ENCODE data around the gene CD19. TPM values are rescaled to one million over a fixed set of nuclear protein-coding genes. Genes with fewer than 3 reads are reported as not detected.
"Not testable (repeated sequence)": the region's sequence is repeated elsewhere in the genome, so short reads cannot be mapped to it uniquely, and the experiment has no call there.

The CD19 gene
- total RNA-seq, 1 experiment from 2014 or later: not detected

GRCh38 chr16:28925386-28926228, 6.2 kb upstream of the CD19 start:
- peak; percentile 84 for DNase-seq
- H3K27me3 ChIP-seq: no peaks in the 10 kb centered on the region
- no peaks in the 10 kb centered on the region for H3K9me3 ChIP-seq
- peak overlapping the region; percentile 100 for H3K4me3 ChIP-seq
- H3K36me3 ChIP-seq: peaks cover 12% of the 10 kb centered on the region

DNA sequence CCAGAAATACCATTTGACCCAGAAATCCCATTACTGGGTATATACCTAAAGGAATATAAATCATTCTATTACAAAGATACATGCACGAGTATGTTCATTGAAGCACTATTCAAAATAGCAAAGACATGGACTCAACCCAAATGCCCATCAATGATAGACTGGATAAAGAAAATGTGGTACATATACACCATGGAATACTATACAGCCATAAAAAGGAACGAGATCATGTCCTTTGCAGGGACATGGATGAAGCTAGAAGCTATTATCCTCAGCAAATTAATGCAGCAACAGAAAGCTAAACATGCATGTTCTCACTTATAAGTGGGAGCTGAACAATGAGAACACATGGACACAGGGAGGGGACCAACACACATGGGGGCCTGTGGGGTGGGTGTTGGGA, 5.5 kb upstream of the CD19 start:
- Histone ChIP-seq H3K36me3 (peaks cover 12% of the 10 kb centered on the region), H3K4me3 (peak overlapping the region; percentile 100)
- not testable (repeated sequence) for DNase-seq, H3K27me3 ChIP-seq, H3K9me3 ChIP-seq

DNA sequence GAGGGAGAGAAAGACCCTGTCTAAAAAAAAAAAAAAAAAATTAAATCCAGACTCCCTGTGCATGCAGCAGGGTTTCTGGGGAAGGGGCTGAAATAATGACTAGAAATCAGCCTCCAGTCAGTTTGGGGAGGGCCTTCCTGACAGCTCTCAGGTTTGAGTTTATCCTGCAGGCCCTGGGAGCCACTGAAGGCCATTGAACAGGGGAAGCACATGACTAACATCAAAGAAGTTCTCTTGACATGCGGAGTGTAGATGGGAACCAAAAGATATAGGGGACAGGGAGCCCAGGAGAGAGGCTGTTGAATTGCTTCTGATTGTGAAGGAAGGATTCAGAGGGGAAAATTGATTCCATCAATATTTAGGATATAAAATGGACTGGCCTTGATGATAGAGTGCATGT, 4.0 kb upstream of the CD19 start:
- H3K27me3 ChIP-seq: no peaks in the 10 kb centered on the region
- H3K36me3 ChIP-seq: peaks cover 5% of the 10 kb centered on the region
- H3K9me3 ChIP-seq: no peaks in the 10 kb centered on the region
- no peak overlapping the region for H3K4me3 ChIP-seq
- DNase-seq: no peak

DNA sequence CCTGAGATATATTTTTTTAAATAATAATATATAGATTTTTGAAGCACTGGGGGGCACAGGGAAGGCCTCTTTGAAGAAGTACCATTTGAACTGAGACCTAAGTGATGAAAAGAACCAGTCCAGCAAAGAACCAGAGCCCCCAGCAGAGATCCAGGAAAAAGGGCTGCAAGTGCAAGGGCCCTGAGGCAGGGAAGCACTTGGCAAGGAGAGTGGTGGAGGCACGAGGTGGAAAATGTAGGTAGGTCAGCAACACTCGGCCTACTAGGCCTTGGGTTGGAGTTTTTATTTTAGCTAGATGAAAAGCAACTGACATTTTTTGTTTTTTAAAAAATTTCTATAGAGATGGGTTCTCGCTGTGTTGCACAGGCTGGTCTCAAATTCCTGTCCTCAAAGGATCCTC, 1.6 kb upstream of the CD19 start:
- Histone ChIP-seq H3K4me3 (no peak overlapping the region), H3K36me3 (peaks cover 2% of the 10 kb centered on the region; the same call in 1 of the 2 replicates), H3K27me3 (no peaks in the 10 kb centered on the region), H3K9me3 (no peaks in the 10 kb centered on the region)
- DNase-seq: no peak

DNA sequence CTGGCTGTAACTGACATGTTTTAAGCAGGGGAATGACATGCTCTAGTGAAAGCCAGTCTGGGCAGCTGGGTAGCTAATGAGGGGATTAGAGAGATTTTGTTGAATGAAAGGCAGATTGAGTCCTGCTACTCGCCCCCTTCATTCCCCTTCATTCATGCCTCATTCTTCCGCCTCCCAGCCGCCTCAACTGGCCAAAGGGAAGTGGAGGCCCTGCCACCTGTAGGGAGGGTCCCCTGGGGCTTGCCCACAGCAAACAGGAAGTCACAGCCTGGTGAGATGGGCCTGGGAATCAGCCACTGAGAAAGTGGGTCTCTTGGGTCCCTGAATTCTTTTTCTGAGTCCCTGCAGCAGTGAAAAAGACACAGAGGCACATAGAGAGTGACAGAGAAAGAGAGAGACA, 1.1 kb upstream of the CD19 start:
- no peaks in the 10 kb centered on the region for H3K9me3 ChIP-seq
- no peaks in the 10 kb centered on the region for H3K27me3 ChIP-seq
- no peak for DNase-seq
- H3K4me3 ChIP-seq: no peak overlapping the region
- no peaks in the 10 kb centered on the region for H3K36me3 ChIP-seq

DNA sequence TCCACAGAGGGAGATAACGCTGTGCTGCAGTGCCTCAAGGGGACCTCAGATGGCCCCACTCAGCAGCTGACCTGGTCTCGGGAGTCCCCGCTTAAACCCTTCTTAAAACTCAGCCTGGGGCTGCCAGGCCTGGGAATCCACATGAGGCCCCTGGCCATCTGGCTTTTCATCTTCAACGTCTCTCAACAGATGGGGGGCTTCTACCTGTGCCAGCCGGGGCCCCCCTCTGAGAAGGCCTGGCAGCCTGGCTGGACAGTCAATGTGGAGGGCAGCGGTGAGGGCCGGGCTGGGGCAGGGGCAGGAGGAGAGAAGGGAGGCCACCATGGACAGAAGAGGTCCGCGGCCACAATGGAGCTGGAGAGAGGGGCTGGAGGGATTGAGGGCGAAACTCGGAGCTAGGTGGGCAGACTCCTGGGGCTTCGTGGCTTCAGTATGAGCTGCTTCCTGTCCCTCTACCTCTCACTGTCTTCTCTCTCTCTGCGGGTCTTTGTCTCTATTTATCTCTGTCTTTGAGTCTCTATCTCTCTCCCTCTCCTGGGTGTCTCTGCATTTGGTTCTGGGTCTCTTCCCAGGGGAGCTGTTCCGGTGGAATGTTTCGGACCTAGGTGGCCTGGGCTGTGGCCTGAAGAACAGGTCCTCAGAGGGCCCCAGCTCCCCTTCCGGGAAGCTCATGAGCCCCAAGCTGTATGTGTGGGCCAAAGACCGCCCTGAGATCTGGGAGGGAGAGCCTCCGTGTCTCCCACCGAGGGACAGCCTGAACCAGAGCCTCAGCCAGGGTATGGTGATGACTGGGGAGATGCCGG, 769 bp downstream of the CD19 start:
- Histone ChIP-seq H3K27me3 (no peaks in the 10 kb centered on the region), H3K4me3 (no peak overlapping the region), H3K36me3 (no peaks in the 10 kb centered on the region), H3K9me3 (no peaks in the 10 kb centered on the region)
- no peak for DNase-seq

DNA sequence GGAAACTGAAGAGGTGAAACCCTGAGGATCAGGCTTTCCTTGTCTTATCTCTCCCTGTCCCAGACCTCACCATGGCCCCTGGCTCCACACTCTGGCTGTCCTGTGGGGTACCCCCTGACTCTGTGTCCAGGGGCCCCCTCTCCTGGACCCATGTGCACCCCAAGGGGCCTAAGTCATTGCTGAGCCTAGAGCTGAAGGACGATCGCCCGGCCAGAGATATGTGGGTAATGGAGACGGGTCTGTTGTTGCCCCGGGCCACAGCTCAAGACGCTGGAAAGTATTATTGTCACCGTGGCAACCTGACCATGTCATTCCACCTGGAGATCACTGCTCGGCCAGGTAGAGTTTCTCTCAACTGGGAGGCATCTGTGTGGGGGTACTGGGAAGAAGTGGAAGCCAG, 1.4 kb downstream of the CD19 start:
- no peaks in the 10 kb centered on the region for H3K27me3 ChIP-seq
- no peaks in the 10 kb centered on the region for H3K36me3 ChIP-seq
- no peaks in the 10 kb centered on the region for H3K9me3 ChIP-seq
- no peak overlapping the region for H3K4me3 ChIP-seq
- no peak for DNase-seq

GRCh38 chr16:28935346-28935745, 3.6 kb downstream of the CD19 start:
- no peaks in the 10 kb centered on the region for H3K27me3 ChIP-seq
- no peak for DNase-seq
- no peaks in the 10 kb centered on the region for H3K36me3 ChIP-seq
- H3K4me3 ChIP-seq: no peak overlapping the region
- H3K9me3 ChIP-seq: no peaks in the 10 kb centered on the region

DNA sequence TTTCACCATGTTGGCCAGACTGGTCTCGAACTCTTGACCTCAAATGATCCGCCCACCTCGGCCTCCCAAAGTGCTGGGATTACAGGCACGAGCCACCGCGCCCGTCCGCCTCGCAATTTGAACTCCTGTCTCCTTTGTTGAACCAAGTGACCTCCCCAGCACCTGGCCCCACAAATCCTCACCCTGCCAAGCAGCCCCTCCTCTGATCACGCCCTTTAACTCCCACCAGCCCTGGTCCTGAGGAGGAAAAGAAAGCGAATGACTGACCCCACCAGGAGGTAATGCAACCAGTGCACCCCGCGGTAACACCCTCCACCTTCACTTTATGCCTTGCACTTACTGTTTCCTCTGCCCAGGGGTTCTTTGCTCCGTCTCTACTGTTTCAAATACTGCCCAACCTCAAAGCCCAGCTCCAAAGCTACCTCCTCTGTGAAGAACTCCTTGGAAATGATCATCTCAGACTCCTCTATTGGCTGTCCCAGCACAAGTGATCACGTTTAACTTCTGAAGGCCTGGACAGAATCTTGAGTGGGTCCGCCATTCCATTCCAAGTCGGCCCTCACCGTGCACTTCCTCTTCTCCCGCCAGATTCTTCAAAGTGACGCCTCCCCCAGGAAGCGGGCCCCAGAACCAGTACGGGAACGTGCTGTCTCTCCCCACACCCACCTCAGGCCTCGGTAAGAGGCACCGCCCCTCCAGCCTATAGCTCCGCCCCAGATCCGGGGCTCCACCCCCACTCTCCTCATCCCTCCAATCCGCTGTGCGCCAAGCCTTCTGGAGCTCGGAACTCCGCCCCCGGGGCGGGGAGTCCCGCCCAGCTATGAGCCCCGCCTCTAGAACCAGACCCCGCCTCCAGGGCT, 4.4 kb downstream of the CD19 start:
- DNase-seq: peak; percentile 40
- no peaks in the 10 kb centered on the region for H3K9me3 ChIP-seq
- no peaks in the 10 kb centered on the region for H3K27me3 ChIP-seq
- H3K36me3 ChIP-seq: no peaks in the 10 kb centered on the region
- no peak overlapping the region for H3K4me3 ChIP-seq

GRCh38 chr16:28936784-28937155, 5.0 kb downstream of the CD19 start:
- no peak for DNase-seq
- Histone ChIP-seq H3K9me3 (no peaks in the 10 kb centered on the region), H3K36me3 (no peaks in the 10 kb centered on the region), H3K4me3 (no peak overlapping the region), H3K27me3 (no peaks in the 10 kb centered on the region)

- Histone ChIP-seq H3K4me3 (no peak overlapping the region), H3K27me3 (no peaks in the 10 kb centered on the region), H3K9me3 (no peaks in the 10 kb centered on the region), H3K36me3 (no peaks in the 10 kb centered on the region)
- DNase-seq: no peak
Measured at GRCh38 chr16:28937222-28937876, 5.6 kb downstream of the CD19 start.

DNA sequence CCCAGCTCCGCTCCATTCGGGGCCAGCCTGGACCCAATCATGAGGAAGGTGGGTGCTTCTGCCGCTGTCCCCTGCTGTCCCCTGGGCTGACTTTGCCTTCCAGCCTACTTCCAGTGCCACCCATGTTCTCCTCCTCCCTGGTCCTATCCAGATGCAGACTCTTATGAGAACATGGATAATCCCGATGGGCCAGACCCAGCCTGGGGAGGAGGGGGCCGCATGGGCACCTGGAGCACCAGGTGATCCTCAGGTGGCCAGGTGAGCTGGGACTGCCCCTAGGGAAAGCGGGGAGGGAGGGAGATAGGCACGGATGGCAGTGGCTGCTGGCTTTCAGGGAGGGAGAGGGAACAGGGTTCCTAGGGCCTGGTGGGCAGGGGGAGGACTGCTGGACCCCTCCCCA, 7.0 kb downstream of the CD19 start:
- H3K36me3 ChIP-seq: no peaks in the 10 kb centered on the region
- no peaks in the 10 kb centered on the region for H3K9me3 ChIP-seq
- H3K4me3 ChIP-seq: no peak overlapping the region
- no peaks in the 10 kb centered on the region for H3K27me3 ChIP-seq
- no peak for DNase-seq

DNA sequence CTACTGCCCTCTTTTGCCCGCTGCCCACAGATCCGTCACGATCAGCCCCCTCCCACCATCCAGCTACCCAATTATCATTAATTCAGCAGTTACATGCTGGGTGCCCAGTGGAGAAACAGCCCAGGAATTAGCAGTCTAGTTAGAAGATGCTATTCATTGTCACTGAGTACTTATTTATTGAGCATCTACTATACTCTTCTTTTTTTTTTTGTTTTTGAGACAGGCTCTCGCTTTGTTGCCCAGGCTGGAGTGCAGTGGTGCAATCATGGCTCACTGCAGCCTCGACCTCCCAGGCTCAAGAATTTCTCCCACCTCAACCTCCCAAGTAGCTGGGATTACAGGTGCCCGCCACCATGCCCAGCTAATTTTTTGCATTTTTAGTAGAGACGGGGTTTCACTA, 8.1 kb downstream of the CD19 start:
- not testable (repeated sequence) for H3K9me3 ChIP-seq, DNase-seq, H3K36me3 ChIP-seq, H3K4me3 ChIP-seq, H3K27me3 ChIP-seq

- Histone ChIP-seq H3K36me3 (no peaks in the 10 kb centered on the region), H3K4me3 (no peak overlapping the region), H3K27me3 (no peaks in the 10 kb centered on the region), H3K9me3 (no peaks in the 10 kb centered on the region)
- no peak for DNase-seq
Measured at GRCh38 chr16:28943281-28943680, 11.5 kb downstream of the CD19 start.

GRCh38 chr16:28946681-28947080, 14.9 kb downstream of the CD19 start:
- no peak for DNase-seq
- no peaks in the 10 kb centered on the region for H3K36me3 ChIP-seq
- no peaks in the 10 kb centered on the region for H3K27me3 ChIP-seq
- H3K9me3 ChIP-seq: no peaks in the 10 kb centered on the region
- H3K4me3 ChIP-seq: no peak overlapping the region

DNA sequence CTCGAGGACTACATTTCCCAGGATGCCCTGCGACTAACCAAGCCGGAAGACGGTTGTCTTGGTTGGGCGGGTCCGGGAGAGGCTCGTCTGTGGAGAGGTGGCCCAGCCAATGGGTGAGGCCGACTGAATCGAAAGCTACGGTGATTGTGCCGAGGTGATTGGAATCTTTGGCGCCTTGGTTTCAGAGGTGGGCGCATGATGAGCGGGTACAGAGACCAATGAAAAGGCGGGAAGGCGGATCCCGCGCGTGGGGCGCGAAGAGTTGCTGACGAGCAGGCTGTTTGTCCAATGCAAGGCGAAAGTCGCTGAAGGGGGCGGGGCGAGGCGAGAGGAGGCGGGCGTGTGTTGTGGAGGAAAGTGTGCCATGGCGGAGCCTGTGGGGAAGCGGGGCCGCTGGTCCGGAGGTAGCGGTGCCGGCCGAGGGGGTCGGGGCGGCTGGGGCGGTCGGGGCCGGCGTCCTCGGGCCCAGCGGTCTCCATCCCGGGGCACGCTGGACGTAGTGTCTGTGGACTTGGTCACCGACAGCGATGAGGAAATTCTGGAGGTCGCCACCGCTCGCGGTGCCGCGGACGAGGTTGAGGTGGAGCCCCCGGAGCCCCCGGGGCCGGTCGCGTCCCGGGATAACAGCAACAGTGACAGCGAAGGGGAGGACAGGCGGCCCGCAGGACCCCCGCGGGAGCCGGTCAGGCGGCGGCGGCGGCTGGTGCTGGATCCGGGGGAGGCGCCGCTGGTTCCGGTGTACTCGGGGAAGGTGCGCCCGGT, 19.1 kb downstream of the CD19 start, which contains the start of gene NFATC2IP:
TSS of gene NFATC2IP (plus strand) at position 290 of the 762 bp plus-strand sequence. CDS start at position 365, 75 bp downstream.
- Histone ChIP-seq H3K27me3 (no peaks in the 10 kb centered on the region), H3K4me3 (peak within 1 kb of the TSS; percentile 98), H3K9me3 (no peaks in the 10 kb centered on the region), H3K36me3 (peaks cover 28% of the 10 kb centered on the region)
- peak; percentile 100 for DNase-seq
